Panc1 (cell line): ENCODE measurements around the gene TTC13. TPM values are rescaled to one million over a fixed set of nuclear protein-coding genes. Genes with fewer than 3 reads are reported as not detected.

Source experiments
- ATAC-seq: fragments of 200-7000 bp; cut with Tn5 transposase; 2 replicates; pipeline ENCODE4 v1.9.1; 2020; ENCODE audit warnings: mild to moderate bottlenecking, moderate library complexity
- BruUV-seq: library from RNA; stranded (reverse); fragments of 400-500 nt; replicated peaks from 2 replicates; lab custom pipeline; 2021; lab: Mats Ljungman, UMichigan
- CTCF ChIA-PET: fragments of 300-600 bp; sonication (Branson Sonifier 250); formaldehyde crosslinking; loops from one replicate; lab custom pipeline; 2022; ENCODE audit warnings: antibody characterized with exemption; lab: Charles Lee
- POLR2A ChIA-PET: fragments of 300-600 bp; sonication (Branson Sonifier 250); formaldehyde crosslinking; loops from one replicate; lab custom pipeline; 2022; ENCODE audit warnings: antibody characterized with exemption; lab: Charles Lee
- DNase-seq: peaks from one replicate; pipeline ENCODE4 v3.0.0-alpha.2; 2010; ENCODE audit warnings: low read depth, low spot score
- H3K27ac ChIP-seq: 2 replicates; pipeline ENCODE4 v1.5.1; 2011; ENCODE audit warnings: mild to moderate bottlenecking, low read length, inconsistent platforms
- H3K27me3 ChIP-seq: fragments of 200-500 bp; sonication (Bioruptor generic); 2 replicates; pipeline ENCODE4 v1.6.0; 2014; ENCODE audit warnings: low read length, inconsistent platforms; ENCODE audit not compliant: control insufficient read depth, insufficient read depth
- H3K36me3 ChIP-seq: fragments of 200-500 bp; sonication (Bioruptor generic); 2 replicates; pipeline ENCODE4 v1.5.1; 2014; ENCODE audit warnings: inconsistent platforms, mild to moderate bottlenecking, low read length, moderate library complexity; ENCODE audit not compliant: control insufficient read depth, insufficient read depth
- H3K4me1 ChIP-seq: 2 replicates; pipeline ENCODE4 v1.5.1; 2011; ENCODE audit warnings: inconsistent platforms, mild to moderate bottlenecking, low read length, moderate library complexity; ENCODE audit not compliant: control insufficient read depth, insufficient read depth
- H3K4me3 ChIP-seq, 2 experiments: 2 replicates each; pipeline ENCODE4 v1.5.1; 2011 to 2012; ENCODE audit warnings: low read depth in 2 of 2, low read length in 2 of 2, mild to moderate bottlenecking in 2 of 2, inconsistent platforms in 1 of 2, moderate library complexity in 1 of 2
- H3K9me3 ChIP-seq: fragments of 200-500 bp; sonication (Bioruptor generic); 2 replicates; pipeline ENCODE4 v1.5.1; 2014; ENCODE audit warnings: low read depth, mild to moderate bottlenecking, inconsistent platforms, low read length, moderate library complexity; ENCODE audit not compliant: control insufficient read depth, insufficient read depth
- POLR2AphosphoS5 ChIP-seq: IDR thresholded peaks from 2 replicates; pipeline ENCODE4 v1.6.1; 2012; ENCODE audit warnings: mild to moderate bottlenecking, low read depth, low read length, moderate library complexity
- SIN3A ChIP-seq: IDR thresholded peaks from 2 replicates; pipeline ENCODE4 v1.6.1; 2012; ENCODE audit warnings: low read depth, mild to moderate bottlenecking, low read length, moderate library complexity, borderline replicate concordance; ENCODE audit not compliant: insufficient read depth
- TCF7L2 ChIP-seq: IDR thresholded peaks from 2 replicates; pipeline ENCODE4 v1.6.1; 2011; ENCODE audit warnings: mild to moderate bottlenecking, low read depth, low read length, inconsistent platforms
- in situ Hi-C: cut with HindIII; loops from 2 replicates; pipeline ENCODE4 v1.10.0; 2016; ENCODE audit warnings: low sequenced_read_pairs, low pct_unique_long_range_greater_than_20kb
- intact Hi-C: fragments of 100-400 bp; cut with micrococcal nuclease; formaldehyde crosslinking; loops from one replicate; pipeline ENCODE4 v1.10.0; 2022; ENCODE audit not compliant: unreplicated experiment
- total RNA-seq: library from RNA; stranded (reverse); gene quantifications from one replicate; pipeline ENCODE4 v1.2.1, GENCODE V29; 2021; ENCODE audit not compliant: unreplicated experiment
- TF ChIP-seq, protein P1 (sequence below): fragments of 450-650 bp; IDR thresholded peaks from 2 replicates; pipeline ENCODE4 v1.5.1; 2017; ENCODE audit warnings: mild to moderate bottlenecking
- TF ChIP-seq, protein P2 (sequence below), 2 experiments: IDR thresholded peaks; 2 replicates each; pipeline ENCODE4 v1.6.1; 2011 to 2012; ENCODE audit warnings: low read depth in 2 of 2, control low read depth in 1 of 2, low read length in 1 of 2, mild to moderate bottlenecking in 1 of 2, moderate library complexity in 1 of 2; ENCODE audit not compliant: insufficient read depth in 1 of 2

Gene TTC13
- total RNA-seq, 1 experiment from 2014 or later, result 19.0 TPM

DNA sequence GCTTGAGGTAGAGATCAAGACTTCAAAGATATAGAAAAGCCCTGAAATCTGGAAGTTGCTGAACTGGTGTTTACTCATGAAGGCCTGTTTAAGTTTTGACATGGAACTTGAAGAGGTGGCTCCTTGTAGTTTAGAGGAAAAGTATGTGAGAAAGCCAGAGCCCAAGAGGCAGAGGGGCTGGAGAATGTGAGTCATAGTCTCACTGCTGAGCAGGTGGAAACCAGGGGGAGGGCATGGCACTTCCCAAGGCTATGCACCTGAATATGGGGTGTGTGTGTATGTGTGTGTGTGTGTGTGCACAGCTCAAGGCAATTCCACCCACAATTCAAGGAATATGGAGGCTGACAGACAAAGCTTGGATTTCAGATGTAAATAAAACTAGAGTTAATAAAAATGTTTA lies 63.6 kb downstream of the TTC13 start:
- Histone ChIP-seq H3K9me3 (no peaks in the 10 kb centered on the region), H3K27ac (no peak overlapping the region), H3K36me3 (peaks cover 4% of the 10 kb centered on the region; the same call in 1 of the 2 replicates), H3K4me3 (no peak overlapping the region), H3K27me3 (no peaks in the 10 kb centered on the region), H3K4me1 (no peaks in the 10 kb centered on the region)
- no TSS peak for BruUV-seq
- intact Hi-C loops (loop anchor here (5.0 to 10.0 kb wide), 3 partner anchors 118 to 297 kb away; no protein-coding TSS in a partner anchor), in situ Hi-C loops (no loop called here)
- ATAC-seq (no peak), DNase-seq (no peak)
- CTCF ChIA-PET, result no interaction called here
- POLR2A ChIA-PET, result no interaction called here
- TF ChIP-seq POLR2AphosphoS5 (no peak), TCF7L2 (no peak), SIN3A (no peak)
- TF ChIP-seq, protein P1, sequence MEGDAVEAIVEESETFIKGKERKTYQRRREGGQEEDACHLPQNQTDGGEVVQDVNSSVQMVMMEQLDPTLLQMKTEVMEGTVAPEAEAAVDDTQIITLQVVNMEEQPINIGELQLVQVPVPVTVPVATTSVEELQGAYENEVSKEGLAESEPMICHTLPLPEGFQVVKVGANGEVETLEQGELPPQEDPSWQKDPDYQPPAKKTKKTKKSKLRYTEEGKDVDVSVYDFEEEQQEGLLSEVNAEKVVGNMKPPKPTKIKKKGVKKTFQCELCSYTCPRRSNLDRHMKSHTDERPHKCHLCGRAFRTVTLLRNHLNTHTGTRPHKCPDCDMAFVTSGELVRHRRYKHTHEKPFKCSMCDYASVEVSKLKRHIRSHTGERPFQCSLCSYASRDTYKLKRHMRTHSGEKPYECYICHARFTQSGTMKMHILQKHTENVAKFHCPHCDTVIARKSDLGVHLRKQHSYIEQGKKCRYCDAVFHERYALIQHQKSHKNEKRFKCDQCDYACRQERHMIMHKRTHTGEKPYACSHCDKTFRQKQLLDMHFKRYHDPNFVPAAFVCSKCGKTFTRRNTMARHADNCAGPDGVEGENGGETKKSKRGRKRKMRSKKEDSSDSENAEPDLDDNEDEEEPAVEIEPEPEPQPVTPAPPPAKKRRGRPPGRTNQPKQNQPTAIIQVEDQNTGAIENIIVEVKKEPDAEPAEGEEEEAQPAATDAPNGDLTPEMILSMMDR, result no peak
- TF ChIP-seq, protein P2, sequence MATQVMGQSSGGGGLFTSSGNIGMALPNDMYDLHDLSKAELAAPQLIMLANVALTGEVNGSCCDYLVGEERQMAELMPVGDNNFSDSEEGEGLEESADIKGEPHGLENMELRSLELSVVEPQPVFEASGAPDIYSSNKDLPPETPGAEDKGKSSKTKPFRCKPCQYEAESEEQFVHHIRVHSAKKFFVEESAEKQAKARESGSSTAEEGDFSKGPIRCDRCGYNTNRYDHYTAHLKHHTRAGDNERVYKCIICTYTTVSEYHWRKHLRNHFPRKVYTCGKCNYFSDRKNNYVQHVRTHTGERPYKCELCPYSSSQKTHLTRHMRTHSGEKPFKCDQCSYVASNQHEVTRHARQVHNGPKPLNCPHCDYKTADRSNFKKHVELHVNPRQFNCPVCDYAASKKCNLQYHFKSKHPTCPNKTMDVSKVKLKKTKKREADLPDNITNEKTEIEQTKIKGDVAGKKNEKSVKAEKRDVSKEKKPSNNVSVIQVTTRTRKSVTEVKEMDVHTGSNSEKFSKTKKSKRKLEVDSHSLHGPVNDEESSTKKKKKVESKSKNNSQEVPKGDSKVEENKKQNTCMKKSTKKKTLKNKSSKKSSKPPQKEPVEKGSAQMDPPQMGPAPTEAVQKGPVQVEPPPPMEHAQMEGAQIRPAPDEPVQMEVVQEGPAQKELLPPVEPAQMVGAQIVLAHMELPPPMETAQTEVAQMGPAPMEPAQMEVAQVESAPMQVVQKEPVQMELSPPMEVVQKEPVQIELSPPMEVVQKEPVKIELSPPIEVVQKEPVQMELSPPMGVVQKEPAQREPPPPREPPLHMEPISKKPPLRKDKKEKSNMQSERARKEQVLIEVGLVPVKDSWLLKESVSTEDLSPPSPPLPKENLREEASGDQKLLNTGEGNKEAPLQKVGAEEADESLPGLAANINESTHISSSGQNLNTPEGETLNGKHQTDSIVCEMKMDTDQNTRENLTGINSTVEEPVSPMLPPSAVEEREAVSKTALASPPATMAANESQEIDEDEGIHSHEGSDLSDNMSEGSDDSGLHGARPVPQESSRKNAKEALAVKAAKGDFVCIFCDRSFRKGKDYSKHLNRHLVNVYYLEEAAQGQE (IDR thresholded peaks at IDR 0.05; ENCODE audit: insufficient read depth in 1 of 2, low read depth in 2 of 2, low read length in 1 of 2), result no peak

DNA sequence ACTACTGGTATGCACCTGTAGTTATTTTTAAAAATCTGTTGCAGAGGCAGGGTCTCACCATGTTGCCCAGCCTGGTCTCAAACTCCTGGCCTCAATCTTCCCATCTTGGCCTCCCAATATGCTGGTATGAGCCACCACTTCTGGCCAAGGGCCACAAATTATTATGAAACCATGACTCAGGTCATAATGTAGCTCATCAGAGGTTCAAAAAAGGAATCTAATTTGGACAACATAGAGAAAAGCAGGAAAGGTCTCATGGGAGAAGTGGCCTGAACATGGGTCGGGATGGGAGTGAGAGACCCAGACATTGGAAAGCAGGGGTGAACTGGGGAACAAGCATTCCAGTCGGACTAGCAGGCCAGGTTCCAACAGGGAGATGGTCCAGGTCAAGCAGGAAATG lies 65.2 kb downstream of the TTC13 start:
- no peak overlapping the region for H3K27ac ChIP-seq
- in situ Hi-C loops (no loop called here), intact Hi-C loops (loop anchor here (10.0 kb wide), 1 partner anchor 181 kb away; no protein-coding TSS in a partner anchor)
- ATAC-seq, result no peak
- no peak overlapping the region for H3K4me3 ChIP-seq
- H3K9me3 ChIP-seq, result no peaks in the 10 kb centered on the region
- TF ChIP-seq, protein P2 (IDR thresholded peaks at IDR 0.05; ENCODE audit: insufficient read depth in 1 of 2, low read depth in 2 of 2, low read length in 1 of 2), result no peak
- no peak for TF ChIP-seq TCF7L2
- TF ChIP-seq, protein P1, result no peak
- no peak for TF ChIP-seq POLR2AphosphoS5
- TF ChIP-seq SIN3A, result no peak
- H3K36me3 ChIP-seq, result peaks cover 6% of the 10 kb centered on the region; the same call in 1 of the 2 replicates
- BruUV-seq, result no TSS peak
- H3K27me3 ChIP-seq, result no peaks in the 10 kb centered on the region
- no peak for DNase-seq
- POLR2A ChIA-PET, result interaction anchor here (0.7 kb wide), 1 partner anchor 63 kb away, joined by 3 read pairs; no protein-coding TSS in a partner anchor
- H3K4me1 ChIP-seq, result no peaks in the 10 kb centered on the region
- CTCF ChIA-PET, result no interaction called here
